ENCODE measurements around the gene CTIF.

DNA sequence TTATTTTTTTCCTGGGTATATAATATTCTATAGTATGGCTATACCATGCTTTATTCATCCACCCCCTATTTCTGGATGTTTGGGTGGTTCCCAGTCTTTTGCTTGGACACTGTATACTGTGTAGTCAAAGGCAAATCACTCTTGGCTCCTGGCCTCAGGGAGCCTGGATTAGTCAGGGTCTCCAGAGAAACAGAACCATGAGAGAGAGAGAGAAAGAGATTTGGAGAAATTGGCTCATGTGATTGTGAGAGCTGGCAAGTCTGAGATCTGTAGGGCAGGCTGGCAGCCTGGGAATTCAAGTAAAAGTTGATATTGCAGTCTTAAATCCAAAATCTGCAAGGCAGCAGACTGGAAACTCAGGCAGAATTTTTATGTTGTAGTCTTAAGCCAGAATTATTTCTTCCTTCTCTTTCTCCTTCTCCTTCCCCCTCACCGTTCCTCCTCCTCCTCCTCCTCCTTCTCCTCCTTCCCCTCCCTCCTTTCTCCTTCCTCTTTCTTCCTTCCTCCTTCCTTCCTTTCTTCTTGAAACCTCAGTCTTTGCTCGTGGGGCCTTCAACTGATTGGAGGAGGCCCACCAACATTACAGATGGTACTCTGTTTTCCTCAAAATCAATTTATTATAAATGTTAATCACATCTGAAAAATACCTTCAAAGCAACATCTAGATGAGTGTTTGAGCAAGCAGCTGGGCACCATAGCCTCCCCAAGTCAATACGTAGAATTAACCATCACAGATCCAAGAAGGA is 33.0 kb downstream of the CTIF start:
- TF ChIP-seq, protein P1, sequence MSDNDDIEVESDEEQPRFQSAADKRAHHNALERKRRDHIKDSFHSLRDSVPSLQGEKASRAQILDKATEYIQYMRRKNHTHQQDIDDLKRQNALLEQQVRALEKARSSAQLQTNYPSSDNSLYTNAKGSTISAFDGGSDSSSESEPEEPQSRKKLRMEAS (IDR thresholded peaks at IDR 0.05) = no peak
- TF ChIP-seq YY1 (IDR thresholded peaks at IDR 0.05; ENCODE audit: low read depth) (no peak), EP300 (IDR thresholded peaks at IDR 0.05; ENCODE audit: borderline replicate concordance) (no peak), TAF1 (IDR thresholded peaks at IDR 0.05; ENCODE audit: low read depth) (no peak), RAD21 (IDR thresholded peaks at IDR 0.05; ENCODE audit: low read depth) (no peak), FOXM1 (IDR thresholded peaks at IDR 0.05; ENCODE audit: borderline replicate concordance, low read depth) (no peak), REST (IDR thresholded peaks at IDR 0.05; ENCODE audit: low read depth) (no peak), EGR1 (IDR thresholded peaks at IDR 0.05) (no peak), CEBPB (IDR thresholded peaks at IDR 0.05) (no peak), TCF12 (IDR thresholded peaks at IDR 0.05; ENCODE audit: low read depth) (no peak), CREB1 (IDR thresholded peaks at IDR 0.05; ENCODE audit: low read depth) (no peak)
